ENCODE results near the gene USP34.

DNA sequence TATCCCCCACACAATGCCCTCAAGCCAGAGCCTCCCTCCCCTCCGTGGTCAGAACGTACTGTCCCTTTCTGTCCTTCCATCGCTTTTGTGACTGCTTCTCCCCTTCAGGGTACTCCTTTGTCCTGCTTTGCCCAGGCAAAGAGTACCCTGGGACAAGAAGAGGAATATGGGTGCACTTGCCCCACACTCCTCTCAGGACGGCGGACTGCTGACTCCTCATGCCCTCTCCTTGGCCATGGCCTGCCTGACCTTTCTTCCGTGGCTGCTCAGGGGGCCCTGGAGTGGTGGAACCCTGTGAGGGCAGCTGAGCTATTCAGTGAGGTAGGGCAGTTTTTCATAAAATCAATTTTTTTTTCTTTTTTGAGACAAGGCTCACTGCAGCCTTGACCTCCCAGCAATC, 290.2 kb downstream of the USP34 start:
- TF ChIP-seq EZH2 (IDR thresholded peaks at IDR 0.05; ENCODE audit: low read depth, unreplicated experiment) = no peak
- TF ChIP-seq, protein P1, sequence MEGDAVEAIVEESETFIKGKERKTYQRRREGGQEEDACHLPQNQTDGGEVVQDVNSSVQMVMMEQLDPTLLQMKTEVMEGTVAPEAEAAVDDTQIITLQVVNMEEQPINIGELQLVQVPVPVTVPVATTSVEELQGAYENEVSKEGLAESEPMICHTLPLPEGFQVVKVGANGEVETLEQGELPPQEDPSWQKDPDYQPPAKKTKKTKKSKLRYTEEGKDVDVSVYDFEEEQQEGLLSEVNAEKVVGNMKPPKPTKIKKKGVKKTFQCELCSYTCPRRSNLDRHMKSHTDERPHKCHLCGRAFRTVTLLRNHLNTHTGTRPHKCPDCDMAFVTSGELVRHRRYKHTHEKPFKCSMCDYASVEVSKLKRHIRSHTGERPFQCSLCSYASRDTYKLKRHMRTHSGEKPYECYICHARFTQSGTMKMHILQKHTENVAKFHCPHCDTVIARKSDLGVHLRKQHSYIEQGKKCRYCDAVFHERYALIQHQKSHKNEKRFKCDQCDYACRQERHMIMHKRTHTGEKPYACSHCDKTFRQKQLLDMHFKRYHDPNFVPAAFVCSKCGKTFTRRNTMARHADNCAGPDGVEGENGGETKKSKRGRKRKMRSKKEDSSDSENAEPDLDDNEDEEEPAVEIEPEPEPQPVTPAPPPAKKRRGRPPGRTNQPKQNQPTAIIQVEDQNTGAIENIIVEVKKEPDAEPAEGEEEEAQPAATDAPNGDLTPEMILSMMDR (conservative IDR thresholded peaks at IDR 0.05; ENCODE audit: low read depth in 2 of 2) = no peak
- TF ChIP-seq CREB1 (CRISPR knock-in tag; IDR thresholded peaks at IDR 0.05; ENCODE audit: low read depth) = no peak
- no peak for TF ChIP-seq EZH2phosphoT487 (IDR thresholded peaks at IDR 0.05; ENCODE audit: unreplicated experiment)
- no peak for TF ChIP-seq ZNF114 (CRISPR knock-in tag; IDR thresholded peaks at IDR 0.05)
- TF ChIP-seq POLR2AphosphoS5 (IDR thresholded peaks at IDR 0.05; ENCODE audit: low read depth) = no peak
- TF ChIP-seq, protein P2, sequence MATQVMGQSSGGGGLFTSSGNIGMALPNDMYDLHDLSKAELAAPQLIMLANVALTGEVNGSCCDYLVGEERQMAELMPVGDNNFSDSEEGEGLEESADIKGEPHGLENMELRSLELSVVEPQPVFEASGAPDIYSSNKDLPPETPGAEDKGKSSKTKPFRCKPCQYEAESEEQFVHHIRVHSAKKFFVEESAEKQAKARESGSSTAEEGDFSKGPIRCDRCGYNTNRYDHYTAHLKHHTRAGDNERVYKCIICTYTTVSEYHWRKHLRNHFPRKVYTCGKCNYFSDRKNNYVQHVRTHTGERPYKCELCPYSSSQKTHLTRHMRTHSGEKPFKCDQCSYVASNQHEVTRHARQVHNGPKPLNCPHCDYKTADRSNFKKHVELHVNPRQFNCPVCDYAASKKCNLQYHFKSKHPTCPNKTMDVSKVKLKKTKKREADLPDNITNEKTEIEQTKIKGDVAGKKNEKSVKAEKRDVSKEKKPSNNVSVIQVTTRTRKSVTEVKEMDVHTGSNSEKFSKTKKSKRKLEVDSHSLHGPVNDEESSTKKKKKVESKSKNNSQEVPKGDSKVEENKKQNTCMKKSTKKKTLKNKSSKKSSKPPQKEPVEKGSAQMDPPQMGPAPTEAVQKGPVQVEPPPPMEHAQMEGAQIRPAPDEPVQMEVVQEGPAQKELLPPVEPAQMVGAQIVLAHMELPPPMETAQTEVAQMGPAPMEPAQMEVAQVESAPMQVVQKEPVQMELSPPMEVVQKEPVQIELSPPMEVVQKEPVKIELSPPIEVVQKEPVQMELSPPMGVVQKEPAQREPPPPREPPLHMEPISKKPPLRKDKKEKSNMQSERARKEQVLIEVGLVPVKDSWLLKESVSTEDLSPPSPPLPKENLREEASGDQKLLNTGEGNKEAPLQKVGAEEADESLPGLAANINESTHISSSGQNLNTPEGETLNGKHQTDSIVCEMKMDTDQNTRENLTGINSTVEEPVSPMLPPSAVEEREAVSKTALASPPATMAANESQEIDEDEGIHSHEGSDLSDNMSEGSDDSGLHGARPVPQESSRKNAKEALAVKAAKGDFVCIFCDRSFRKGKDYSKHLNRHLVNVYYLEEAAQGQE (IDR thresholded peaks at IDR 0.05; ENCODE audit: unreplicated experiment) = no peak
- TF ChIP-seq JUNB (IDR thresholded peaks at IDR 0.05; ENCODE audit: unreplicated experiment) = no peak
- TF ChIP-seq, protein P3, sequence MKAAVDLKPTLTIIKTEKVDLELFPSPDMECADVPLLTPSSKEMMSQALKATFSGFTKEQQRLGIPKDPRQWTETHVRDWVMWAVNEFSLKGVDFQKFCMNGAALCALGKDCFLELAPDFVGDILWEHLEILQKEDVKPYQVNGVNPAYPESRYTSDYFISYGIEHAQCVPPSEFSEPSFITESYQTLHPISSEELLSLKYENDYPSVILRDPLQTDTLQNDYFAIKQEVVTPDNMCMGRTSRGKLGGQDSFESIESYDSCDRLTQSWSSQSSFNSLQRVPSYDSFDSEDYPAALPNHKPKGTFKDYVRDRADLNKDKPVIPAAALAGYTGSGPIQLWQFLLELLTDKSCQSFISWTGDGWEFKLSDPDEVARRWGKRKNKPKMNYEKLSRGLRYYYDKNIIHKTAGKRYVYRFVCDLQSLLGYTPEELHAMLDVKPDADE (IDR thresholded peaks at IDR 0.05) = no peak
- TF ChIP-seq, protein P4, sequence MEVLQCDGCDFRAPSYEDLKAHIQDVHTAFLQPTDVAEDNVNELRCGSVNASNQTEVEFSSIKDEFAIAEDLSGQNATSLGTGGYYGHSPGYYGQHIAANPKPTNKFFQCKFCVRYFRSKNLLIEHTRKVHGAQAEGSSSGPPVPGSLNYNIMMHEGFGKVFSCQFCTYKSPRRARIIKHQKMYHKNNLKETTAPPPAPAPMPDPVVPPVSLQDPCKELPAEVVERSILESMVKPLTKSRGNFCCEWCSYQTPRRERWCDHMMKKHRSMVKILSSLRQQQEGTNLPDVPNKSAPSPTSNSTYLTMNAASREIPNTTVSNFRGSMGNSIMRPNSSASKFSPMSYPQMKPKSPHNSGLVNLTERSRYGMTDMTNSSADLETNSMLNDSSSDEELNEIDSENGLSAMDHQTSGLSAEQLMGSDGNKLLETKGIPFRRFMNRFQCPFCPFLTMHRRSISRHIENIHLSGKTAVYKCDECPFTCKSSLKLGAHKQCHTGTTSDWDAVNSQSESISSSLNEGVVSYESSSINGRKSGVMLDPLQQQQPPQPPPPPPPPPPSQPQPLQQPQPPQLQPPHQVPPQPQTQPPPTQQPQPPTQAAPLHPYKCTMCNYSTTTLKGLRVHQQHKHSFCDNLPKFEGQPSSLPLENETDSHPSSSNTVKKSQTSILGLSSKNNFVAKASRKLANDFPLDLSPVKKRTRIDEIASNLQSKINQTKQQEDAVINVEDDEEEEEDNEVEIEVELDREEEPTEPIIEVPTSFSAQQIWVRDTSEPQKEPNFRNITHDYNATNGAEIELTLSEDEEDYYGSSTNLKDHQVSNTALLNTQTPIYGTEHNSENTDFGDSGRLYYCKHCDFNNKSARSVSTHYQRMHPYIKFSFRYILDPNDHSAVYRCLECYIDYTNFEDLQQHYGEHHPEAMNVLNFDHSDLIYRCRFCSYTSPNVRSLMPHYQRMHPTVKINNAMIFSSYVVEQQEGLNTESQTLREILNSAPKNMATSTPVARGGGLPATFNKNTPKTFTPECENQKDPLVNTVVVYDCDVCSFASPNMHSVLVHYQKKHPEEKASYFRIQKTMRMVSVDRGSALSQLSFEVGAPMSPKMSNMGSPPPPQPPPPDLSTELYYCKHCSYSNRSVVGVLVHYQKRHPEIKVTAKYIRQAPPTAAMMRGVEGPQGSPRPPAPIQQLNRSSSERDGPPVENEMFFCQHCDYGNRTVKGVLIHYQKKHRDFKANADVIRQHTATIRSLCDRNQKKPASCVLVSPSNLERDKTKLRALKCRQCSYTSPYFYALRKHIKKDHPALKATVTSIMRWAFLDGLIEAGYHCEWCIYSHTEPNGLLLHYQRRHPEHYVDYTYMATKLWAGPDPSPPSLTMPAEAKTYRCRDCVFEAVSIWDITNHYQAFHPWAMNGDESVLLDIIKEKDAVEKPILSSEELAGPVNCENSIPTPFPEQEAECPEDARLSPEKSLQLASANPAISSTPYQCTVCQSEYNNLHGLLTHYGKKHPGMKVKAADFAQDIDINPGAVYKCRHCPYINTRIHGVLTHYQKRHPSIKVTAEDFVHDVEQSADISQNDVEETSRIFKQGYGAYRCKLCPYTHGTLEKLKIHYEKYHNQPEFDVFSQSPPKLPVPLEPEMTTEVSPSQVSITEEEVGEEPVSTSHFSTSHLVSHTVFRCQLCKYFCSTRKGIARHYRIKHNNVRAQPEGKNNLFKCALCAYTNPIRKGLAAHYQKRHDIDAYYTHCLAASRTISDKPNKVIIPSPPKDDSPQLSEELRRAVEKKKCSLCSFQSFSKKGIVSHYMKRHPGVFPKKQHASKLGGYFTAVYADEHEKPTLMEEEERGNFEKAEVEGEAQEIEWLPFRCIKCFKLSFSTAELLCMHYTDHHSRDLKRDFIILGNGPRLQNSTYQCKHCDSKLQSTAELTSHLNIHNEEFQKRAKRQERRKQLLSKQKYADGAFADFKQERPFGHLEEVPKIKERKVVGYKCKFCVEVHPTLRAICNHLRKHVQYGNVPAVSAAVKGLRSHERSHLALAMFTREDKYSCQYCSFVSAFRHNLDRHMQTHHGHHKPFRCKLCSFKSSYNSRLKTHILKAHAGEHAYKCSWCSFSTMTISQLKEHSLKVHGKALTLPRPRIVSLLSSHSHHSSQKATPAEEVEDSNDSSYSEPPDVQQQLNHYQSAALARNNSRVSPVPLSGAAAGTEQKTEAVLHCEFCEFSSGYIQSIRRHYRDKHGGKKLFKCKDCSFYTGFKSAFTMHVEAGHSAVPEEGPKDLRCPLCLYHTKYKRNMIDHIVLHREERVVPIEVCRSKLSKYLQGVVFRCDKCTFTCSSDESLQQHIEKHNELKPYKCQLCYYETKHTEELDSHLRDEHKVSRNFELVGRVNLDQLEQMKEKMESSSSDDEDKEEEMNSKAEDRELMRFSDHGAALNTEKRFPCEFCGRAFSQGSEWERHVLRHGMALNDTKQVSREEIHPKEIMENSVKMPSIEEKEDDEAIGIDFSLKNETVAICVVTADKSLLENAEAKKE (CRISPR knock-in tag; IDR thresholded peaks at IDR 0.05) = no peak
- no peak for TF ChIP-seq NANOG (IDR thresholded peaks at IDR 0.05; ENCODE audit: borderline replicate concordance)
